Measurements from ENCODE around the gene ARHGAP15.

GRCh38 chr2:143588746-143589145 is 459.5 kb downstream of the ARHGAP15 start:
- TF ChIP-seq POLR2A (IDR thresholded peaks at IDR 0.05; ENCODE audit: low read length) = no peak
- no peak for TF ChIP-seq GATA1 (IDR thresholded peaks at IDR 0.05; ENCODE audit: low read depth, low read length)

Measured in erythroblast (primary cell).